Activated naive CD4-positive, alpha-beta T cell treated with anti-CD3 and anti-CD28 coated beads, Interleukin-2, amount 50 U/mL, for 16 hours (primary cell): ENCODE results near the gene GADL1.

Experiments used
- DNase-seq: peaks from one replicate; pipeline ENCODE4 v3.0.0-alpha.2; 2020

The GADL1 gene

GRCh38 chr3:30691249-30691880 lies 203.1 kb downstream of the GADL1 start:
- DNase-seq: no peak

- no peak for DNase-seq
These were observed 204.3 kb downstream of the GADL1 start for GRCh38 chr3:30690199-30690598.

GRCh38 chr3:30688776-30689641 lies 205.5 kb downstream of the GADL1 start:
- DNase-seq: no peak

GRCh38 chr3:30687930-30688570 lies 206.4 kb downstream of the GADL1 start:
- no peak for DNase-seq

GRCh38 chr3:30686799-30687198 lies 207.7 kb downstream of the GADL1 start:
- DNase-seq: no peak

- no peak for DNase-seq
These were observed 208.3 kb downstream of the GADL1 start for GRCh38 chr3:30686176-30686575.

GRCh38 chr3:30685267-30685667 lies 209.2 kb downstream of the GADL1 start:
- no peak for DNase-seq

- DNase-seq: no peak
These were observed 210.1 kb downstream of the GADL1 start for GRCh38 chr3:30684356-30684755.

- no peak for DNase-seq
These were observed 210.7 kb downstream of the GADL1 start for GRCh38 chr3:30683769-30684168.

GRCh38 chr3:30682434-30683155 lies 211.9 kb downstream of the GADL1 start:
- DNase-seq: no peak

- no peak for DNase-seq
These were observed 212.7 kb downstream of the GADL1 start for GRCh38 chr3:30681649-30682211.

- DNase-seq: no peak
These were observed 213.4 kb downstream of the GADL1 start for GRCh38 chr3:30680789-30681648.

- no peak for DNase-seq
These were observed 215.4 kb downstream of the GADL1 start for GRCh38 chr3:30679045-30679444.

GRCh38 chr3:30677347-30677685 lies 217.1 kb downstream of the GADL1 start:
- no peak for DNase-seq

- no peak for DNase-seq
These were observed 217.8 kb downstream of the GADL1 start for GRCh38 chr3:30676424-30677346.
